Raji (cell line): ENCODE data around the gene TH.

Source experiments
- POLR2A ChIP-seq: IDR thresholded peaks from 2 replicates; pipeline ENCODE4 v1.6.1; 2011; ENCODE audit warnings: low read depth, low read length, control low read depth; ENCODE audit not compliant: insufficient read depth

The TH gene

DNA sequence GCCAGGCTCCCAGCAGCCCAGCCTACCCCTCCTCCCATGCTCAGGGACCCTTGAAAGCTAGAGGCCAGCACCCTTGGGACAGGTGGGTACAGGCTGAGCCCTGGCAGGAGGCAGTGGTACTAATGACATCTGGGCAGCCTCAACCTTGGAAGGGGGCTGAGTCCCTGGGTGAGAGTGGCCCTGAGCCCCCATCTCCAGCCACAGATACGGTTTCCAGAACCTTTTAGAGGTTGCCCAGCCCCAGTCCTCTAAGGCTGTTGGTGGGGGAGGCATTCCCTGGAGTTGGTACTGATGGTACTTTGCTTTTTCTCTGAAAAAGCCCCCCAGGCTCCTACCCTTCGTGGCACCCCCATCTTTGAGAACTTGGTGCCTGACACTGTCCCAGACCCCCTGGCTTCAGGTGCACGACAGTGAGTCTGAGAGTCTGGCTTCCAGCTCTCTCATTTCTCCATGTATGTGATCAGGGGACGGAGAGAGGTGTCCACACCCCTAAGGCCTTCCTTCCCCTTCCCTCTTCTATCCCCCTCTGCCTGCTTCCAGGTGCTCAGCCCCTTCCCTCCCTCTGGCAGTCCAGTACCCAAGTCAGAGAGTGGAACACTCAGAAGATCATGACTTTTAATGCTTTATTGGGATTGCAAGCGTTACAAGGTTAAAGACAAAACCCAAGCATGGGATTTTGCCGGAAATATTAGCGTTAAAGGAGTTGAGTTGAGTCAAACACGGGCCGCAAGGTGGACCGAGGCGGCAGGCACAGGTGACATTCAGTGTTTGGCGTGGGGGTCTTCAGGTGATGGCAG is 42.9 kb downstream of the TH start:
- no peak for TF ChIP-seq POLR2A

DNA sequence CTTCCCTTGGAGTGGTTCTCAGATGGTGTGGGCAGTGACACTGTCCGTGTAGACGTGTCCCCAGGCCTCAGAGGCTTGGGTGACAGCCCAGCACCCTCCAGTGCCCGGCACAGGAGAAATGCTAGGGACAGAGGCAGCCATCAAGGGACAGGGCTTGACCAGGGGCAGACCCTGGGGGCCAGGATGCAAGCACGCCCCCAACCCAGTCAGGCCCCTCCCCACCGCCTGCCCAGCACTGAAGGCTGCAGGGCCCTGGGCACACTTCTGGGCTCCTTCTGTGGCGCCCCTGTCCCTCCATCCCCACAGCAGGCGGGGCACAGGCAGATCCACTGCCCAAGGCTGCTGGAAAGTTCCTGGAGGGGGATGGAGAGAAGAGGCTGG is 43.5 kb downstream of the TH start:
- TF ChIP-seq POLR2A, result no peak

DNA sequence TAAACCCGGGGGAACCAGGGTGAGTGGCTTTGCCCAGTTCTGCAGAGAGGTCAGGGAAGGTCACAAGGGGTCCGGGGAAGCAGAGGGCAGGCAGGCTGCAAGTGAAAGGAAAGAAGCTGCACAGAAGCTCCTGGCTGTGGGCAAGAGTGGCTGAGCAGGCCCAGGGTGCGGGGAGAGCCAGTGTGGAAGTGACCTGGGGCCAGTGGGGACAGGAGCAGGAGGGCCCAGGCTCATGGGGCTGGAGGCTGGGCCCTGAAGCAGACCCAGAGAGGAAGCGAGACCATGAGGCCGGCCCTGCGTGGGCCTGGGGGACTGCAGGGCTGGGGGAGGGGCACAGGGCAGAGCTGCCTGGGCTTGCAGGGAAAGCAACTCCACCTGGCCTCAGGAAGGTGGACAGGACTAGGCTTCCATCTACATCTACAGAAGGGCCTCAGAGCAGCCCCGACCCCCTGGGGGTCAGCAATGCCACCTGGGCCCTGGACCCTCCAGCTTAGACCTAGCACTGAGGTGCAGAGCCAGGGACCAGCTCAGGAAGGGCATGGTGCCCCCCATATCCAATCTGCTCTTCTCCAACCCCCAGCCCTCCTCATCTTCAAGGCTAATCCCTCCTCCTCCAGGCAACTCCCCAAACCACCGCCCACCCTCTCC is 44.0 kb downstream of the TH start:
- TF ChIP-seq POLR2A, result no peak

DNA sequence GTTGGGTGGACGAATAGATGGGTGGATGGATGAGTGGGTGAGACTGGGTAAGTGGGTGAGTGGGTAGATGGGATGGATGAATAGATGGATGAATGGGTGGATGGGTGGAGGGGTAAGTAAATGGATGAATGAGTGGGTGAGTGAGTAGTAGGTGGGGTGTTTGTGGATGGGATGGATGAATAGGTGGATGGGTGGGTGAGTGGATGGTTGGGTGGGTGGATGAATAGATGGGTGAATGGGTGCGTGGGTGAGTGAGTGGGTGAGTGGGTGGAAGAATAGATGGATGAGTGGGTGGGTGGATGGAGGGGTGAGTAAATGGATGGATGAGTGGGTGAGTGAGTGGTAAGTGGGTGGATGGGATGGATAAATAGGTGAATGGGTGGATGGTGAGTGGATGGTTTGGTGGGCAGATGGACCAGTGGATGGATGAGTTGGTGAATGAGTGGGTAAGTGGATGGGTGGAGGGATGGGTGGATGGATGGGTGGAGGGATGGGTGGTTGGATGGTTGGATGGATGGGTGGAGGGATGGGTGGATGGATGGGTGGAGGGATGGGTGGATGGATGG is 45.0 kb downstream of the TH start:
- no peak for TF ChIP-seq POLR2A

DNA sequence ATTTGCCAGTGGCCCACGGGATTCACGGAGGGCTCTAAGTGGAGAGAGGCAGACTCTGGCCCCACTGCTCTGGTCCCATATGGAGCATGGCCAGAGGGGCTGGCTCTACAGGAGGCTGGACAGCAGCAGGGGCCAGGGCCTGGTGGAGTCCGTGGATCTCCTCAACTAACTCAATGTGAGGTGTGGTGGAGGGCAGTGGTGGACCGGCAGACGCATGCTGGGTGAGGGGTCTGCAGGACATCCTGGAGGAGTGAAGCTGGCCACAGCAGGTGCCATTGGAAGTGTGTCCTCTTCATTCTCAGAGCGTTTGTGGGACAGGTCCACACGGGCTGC is 48.0 kb downstream of the TH start:
- TF ChIP-seq POLR2A, result no peak

DNA sequence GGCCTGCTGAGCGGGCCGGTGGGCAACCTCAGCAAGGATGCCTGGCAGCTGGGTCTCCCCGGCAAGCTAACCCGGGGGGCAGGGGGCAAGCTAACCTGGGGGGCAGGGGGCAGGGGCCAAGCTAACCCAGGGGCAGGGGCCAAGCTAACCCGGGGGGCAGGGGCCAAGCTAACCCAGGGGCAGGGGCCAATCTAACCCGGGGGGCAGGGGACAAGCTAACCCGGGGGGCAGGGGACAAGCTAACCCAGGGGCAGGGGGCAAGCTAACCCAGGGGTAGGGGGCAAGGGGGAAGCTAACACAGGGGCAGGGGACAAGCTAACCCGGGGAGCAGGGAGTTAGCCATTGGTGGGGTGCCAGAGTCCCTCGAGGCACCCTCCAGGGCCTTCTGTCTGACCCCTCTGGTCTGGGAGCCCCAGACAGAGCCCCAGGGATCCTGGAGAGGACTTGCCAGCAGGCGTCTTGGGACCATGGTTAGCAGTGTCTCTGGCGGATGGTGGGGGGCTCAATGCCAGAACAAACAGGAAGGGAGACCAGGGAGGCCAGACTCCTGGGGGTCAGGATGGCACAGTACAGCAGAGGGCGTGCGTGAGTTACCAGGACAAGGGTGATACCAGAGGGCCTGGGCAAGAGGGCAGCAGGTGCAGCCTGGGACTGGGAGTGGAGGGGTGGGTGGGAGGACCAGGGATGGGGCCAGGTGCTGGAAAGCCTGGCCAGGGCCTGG is 48.5 kb downstream of the TH start:
- no peak for TF ChIP-seq POLR2A

DNA sequence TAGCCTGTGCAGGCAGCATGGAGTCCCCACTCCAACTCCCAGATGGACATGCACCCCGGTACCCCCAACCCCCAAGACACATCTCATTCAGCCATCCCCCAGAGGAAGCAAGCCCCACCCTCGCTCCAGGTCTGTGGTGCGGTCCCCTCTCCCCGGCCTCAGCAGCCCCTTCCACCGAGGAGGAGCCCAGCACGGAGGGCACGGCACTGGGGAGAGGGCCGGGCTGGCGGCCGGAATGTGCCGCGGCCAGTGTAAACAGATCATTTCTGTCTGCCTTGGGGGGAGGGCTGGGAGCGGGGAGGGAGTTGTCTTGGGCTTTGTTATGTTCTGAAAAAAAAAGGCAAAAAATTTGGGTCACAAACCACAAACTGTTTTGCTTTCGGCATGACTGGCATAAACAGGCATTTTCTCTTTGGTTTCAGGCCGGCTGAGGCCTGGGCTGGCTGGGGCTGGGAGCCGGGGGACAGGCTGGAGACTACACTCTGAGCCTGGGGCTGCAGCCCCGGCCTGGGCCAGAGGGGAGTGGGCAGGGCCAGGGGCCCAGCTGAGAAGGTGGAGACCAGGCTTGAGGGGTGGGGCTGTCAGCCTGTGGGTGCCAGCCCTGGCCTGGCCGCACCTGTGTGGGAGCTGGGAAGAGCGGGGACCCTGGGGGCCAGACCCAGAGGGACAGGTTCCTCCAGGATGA is 49.3 kb downstream of the TH start:
- TF ChIP-seq POLR2A, result no peak

DNA sequence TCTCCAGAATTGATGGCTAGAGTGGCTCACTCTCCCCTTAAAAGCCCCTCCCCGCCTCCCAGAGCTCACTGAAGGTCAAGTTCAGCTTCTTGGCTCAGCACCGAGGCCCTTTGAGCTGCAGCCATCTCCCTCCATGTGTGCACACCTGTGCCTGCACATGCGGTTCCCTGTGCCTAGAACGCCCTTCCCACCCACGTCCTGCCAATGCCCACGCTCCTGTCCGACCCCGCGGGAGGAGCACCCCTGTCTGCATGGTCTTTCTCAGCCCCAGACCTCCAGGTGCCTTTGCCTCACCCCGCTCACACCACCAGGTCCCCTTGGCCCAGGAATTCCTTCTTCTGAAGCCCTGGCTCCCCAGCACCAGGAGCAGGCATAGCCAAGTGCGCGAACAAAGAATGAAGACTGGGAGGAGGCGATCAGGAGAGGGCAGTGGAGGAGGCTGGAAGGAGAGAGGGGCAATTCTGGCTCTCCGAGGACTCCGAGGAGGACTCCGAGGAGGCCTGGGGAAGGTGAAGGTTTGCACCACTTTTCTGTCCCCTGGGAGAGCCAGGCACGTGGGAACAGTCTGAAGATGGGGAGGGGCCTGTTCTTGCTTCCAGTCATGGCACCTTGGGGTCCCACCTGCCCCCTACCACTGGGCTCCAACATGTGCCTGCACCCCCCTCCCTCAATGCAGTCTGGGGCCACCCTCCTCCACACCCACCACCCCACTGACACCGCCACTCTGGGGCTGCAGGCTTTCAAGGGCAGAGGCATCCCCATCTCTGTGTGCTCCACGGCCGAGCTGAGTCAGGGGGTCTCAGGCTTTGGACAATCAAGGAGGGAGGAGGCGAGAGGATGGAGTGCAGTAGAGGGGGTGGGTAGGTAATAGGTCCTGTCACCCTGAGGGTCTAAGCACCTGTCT is 50.1 kb downstream of the TH start:
- TF ChIP-seq POLR2A, result no peak

DNA sequence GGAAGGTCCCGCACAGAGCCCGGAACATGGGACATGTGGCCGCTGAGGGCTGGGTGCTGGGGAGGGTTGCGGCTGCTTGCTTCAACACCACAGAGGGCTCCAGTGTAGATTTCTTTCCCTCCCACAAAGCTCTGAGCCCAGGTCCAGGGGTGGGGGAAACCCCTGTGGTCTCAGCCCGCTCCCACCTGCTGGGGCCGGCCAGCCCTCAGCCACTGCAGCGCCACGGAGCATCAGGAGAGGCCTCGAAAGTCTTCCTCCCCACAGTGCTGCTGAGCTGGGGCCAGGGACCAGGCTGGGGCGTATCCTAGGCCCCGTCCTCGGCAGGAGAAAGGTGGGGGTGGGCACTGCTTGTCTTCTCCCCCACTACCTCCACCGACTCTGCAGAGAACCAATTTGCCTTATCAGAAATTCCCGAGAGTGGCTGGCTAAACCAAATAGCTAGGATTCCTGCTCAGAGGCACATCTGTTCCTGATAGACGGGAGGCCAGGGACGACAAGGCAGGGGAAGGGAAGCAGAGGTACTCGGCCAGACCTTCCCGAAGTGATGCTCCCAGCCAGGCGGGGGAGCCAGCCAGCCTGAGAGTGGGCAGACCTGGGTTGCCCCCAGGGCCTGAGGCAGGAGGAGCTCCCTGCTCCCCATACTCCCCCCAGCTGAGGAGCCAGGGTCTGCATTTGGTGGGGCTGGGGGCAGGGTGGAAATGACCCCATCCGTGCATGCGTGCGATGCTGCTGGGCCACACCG is 51.1 kb downstream of the TH start:
- TF ChIP-seq POLR2A, result no peak

DNA sequence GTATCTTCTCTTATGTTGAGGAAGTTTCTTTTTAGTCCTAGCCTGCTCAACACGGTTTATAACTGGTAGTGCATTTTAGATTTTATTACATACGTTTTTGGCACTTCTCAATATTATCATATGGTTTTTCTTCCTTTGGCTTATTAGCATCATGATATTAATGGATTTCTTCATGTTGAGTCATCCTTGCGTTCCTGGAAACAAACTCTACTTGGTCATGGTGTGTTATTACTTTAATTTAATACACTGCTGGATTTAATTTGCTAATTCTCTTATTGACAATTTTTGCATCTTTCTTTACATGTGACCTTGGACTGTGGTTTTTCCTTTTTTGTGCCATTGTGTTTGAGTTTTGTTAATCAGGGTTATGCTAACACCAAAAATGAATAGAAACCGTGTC is 52.9 kb downstream of the TH start:
- no peak for TF ChIP-seq POLR2A

DNA sequence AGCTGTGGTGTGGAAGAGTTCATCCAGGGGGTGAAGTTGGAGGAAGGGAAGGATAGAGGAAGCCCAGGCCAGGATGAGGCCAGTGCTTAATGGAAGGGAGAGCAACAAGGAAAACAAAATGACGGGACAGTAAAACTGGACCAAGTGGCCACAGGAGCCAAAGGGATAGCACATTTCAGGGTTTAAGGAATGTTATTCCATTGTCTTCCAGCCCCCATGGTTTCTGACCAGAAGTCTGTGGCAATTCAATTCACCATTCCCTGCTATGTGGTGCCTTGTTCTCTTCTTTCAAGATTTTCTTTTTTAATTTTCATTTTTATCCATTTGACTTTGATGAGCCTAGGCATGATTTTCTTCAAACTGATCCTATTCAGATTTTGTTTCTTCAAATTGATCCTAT is 54.9 kb downstream of the TH start:
- TF ChIP-seq POLR2A, result no peak

DNA sequence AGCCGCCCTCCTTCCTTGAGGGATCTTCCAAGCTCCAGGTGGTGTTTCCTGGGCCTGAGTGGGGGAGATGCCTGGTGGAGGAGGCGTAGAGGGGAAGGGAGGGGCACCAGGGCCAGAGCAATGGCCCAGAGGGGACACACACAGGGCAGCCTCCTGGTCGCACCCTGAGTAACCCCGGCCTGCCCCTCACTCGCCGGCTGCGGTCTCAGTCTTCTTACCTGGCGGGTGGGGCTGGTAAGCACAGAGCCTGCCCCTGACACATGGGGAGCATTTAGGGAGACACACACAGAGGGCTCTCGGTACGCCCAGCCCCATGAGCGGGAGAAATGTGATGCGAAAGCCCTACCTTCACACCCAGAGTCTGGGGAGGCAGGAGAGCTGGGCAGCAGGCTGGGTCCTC is 56.3 kb downstream of the TH start:
- TF ChIP-seq POLR2A, result no peak

DNA sequence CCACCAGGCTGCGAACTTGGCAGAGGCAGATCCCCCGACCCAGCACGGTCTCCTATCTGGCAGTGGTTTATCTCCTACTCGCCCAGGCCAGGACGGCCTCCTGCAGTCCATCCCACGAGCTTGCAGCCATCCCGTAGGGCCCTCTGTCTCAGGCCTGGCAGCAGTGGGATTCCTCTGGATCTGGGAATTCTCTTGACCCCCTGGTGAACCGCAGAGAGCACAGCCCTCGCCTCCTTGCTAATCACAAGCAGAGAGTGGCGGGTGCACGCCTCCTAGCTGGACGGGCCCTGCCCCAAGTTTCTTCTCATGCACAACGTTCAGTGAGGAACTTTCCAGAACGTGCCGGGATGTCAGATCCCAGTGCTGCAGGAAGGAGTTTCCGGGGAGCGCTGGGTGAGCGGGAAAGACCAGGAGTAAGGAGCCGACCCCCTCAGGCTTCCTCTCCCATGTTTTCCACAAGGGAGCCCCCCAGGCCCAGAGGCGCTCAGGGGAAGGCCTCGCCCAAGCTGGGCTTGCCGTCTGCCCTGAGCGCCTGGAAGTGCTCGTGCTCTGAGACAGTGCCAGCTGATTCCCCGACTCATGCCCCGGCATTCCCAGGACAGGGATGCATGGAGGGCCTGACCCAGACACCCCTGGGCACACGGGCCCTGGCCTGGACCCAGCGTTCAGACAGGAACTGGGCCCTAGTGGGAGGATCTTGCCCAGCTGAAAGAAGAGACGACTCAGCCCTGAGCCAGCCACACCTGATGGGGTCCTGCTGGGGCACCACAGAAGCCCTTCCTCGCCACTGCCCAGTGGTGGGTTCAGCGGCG is 57.0 kb downstream of the TH start:
- TF ChIP-seq POLR2A, result no peak
